Putamen (tissue), 1 donor: ENCODE results near the gene CFAP141.
"Not testable (repeated sequence)": the region's sequence is repeated elsewhere in the genome, so short reads cannot be mapped to it uniquely, and the experiment has no call there.

Experiments
- DNase-seq: peaks from one replicate; pipeline ENCODE4 v3.0.0-alpha.2; 2016; ENCODE audit warnings: low spot score

Gene CFAP141

GRCh38 chr1:154206196-154206595, at the start of gene CFAP141:
Gene CFAP141, minus strand, starts transcription at chr1:154206333. Its CDS starts 26 bp downstream, at chr1:154206307.
- no peak for DNase-seq

- no peak for DNase-seq
Measured at GRCh38 chr1:154253671-154254070, 47.5 kb upstream of the CFAP141 start.

- no peak for DNase-seq
Measured at GRCh38 chr1:154241703-154242351, 35.7 kb upstream of the CFAP141 start.

GRCh38 chr1:154240294-154240833, 34.2 kb upstream of the CFAP141 start:
- no peak for DNase-seq

- DNase-seq = no peak
Measured at GRCh38 chr1:154239491-154239890, 33.4 kb upstream of the CFAP141 start.

GRCh38 chr1:154237880-154238506, 31.9 kb upstream of the CFAP141 start:
- no peak for DNase-seq

GRCh38 chr1:154237435-154237834, 31.3 kb upstream of the CFAP141 start:
- no peak for DNase-seq

- DNase-seq = no peak
Measured at GRCh38 chr1:154236855-154237254, 30.7 kb upstream of the CFAP141 start.

GRCh38 chr1:154233127-154233526, 27.0 kb upstream of the CFAP141 start:
- not testable (repeated sequence) for DNase-seq

GRCh38 chr1:154231112-154231511, 25.0 kb upstream of the CFAP141 start:
- not testable (repeated sequence) for DNase-seq

- DNase-seq = no peak
Measured at GRCh38 chr1:154225370-154225769, 19.2 kb upstream of the CFAP141 start.

GRCh38 chr1:154223621-154224020, 17.5 kb upstream of the CFAP141 start:
- no peak for DNase-seq

GRCh38 chr1:154222918-154223317, 16.8 kb upstream of the CFAP141 start:
- DNase-seq = no peak

- DNase-seq = no peak
Measured at GRCh38 chr1:154222518-154222917, 16.4 kb upstream of the CFAP141 start.

- no peak for DNase-seq
Measured at GRCh38 chr1:154221278-154222001, 15.3 kb upstream of the CFAP141 start.

- peak; percentile 67 for DNase-seq
Measured at GRCh38 chr1:154220970-154221277, 14.8 kb upstream of the CFAP141 start.

- DNase-seq = peak; percentile 99
Measured at GRCh38 chr1:154220071-154220969, 14.2 kb upstream of the CFAP141 start, which contains the start of gene UBAP2L. Gene UBAP2L, plus strand, starts transcription at chr1:154220955. Its CDS starts 4,169 bp downstream, at chr1:154225124.

- peak; percentile 3 for DNase-seq
Measured at GRCh38 chr1:154219541-154219940, 13.4 kb upstream of the CFAP141 start.

- no peak for DNase-seq
Measured at GRCh38 chr1:154218545-154218944, 12.4 kb upstream of the CFAP141 start.

- no peak for DNase-seq
Measured at GRCh38 chr1:154213274-154213673, 7.1 kb upstream of the CFAP141 start.

- no peak for DNase-seq
Measured at GRCh38 chr1:154212083-154212482, 6.0 kb upstream of the CFAP141 start.
